NT2/D1 (cell line): ENCODE data around the gene GRHPR.

Experiments
- YY1 ChIP-seq: IDR thresholded peaks from 2 replicates; pipeline ENCODE4 v1.6.1; 2011; ENCODE audit not compliant: insufficient read length, insufficient read depth
- ZNF274 ChIP-seq: IDR thresholded peaks from 2 replicates; pipeline ENCODE4 v1.6.1; 2011; ENCODE audit warnings: mild to moderate bottlenecking, low read depth, low read length

GRCh38 chr9:37374892-37375291 is 47.6 kb upstream of the GRHPR start:
- no peak for TF ChIP-seq YY1
- no peak for TF ChIP-seq ZNF274
